Epithelial cell of proximal tubule (primary cell): ENCODE data around the gene SMNDC1. TPM values are rescaled to one million over a fixed set of nuclear protein-coding genes. Genes with fewer than 3 reads are reported as not detected.
"Not testable (repeated sequence)": the region's sequence is repeated elsewhere in the genome, so short reads cannot be mapped to it uniquely, and the experiment has no call there.

ENCODE experiments used
- DNase-seq: peaks from one replicate; pipeline ENCODE4 v3.0.0-alpha.2; 2011; ENCODE audit warnings: low read depth
- H3K4me3 ChIP-seq: 2 replicates; pipeline ENCODE4 v1.5.1; 2011; ENCODE audit warnings: low read depth, mild to moderate bottlenecking, low read length
- CTCF ChIP-seq: conservative IDR thresholded peaks from 2 replicates; pipeline ENCODE4 v1.5.1; 2012; ENCODE audit warnings: low read depth, mild to moderate bottlenecking, low read length
- total RNA-seq: library from RNA; depleted of rRNA; stranded (reverse); fragments of >200 nt; gene quantifications from 2 replicates; pipeline ENCODE4 v1.2.3, GENCODE V29; 2015

Gene SMNDC1
- total RNA-seq, 1 donor from 2014 or later, result 5.9 TPM

GRCh38 chr10:110340122-110340521 lies 35.4 kb upstream of the SMNDC1 start:
- no peak overlapping the region for H3K4me3 ChIP-seq
- no peak for TF ChIP-seq CTCF
- no peak for DNase-seq

- TF ChIP-seq CTCF, result no peak
- DNase-seq, result no peak
- no peak overlapping the region for H3K4me3 ChIP-seq
These were observed 33.2 kb upstream of the SMNDC1 start for GRCh38 chr10:110337906-110338305.

GRCh38 chr10:110337401-110337800 lies 32.7 kb upstream of the SMNDC1 start:
- H3K4me3 ChIP-seq, result no peak overlapping the region
- TF ChIP-seq CTCF, result no peak
- DNase-seq, result no peak

- H3K4me3 ChIP-seq, result no peak overlapping the region
- TF ChIP-seq CTCF, result no peak
- peak; percentile 91 for DNase-seq
These were observed 31.5 kb upstream of the SMNDC1 start for GRCh38 chr10:110336111-110336721.

- DNase-seq, result no peak
These were observed 30.8 kb upstream of the SMNDC1 start for GRCh38 chr10:110335314-110336064.

GRCh38 chr10:110334061-110334656 lies 29.4 kb upstream of the SMNDC1 start:
- no peak for TF ChIP-seq CTCF
- DNase-seq, result no peak
- H3K4me3 ChIP-seq, result no peak overlapping the region

More at GRCh38 chr10:110335314-110336064, 30.8 kb upstream of the SMNDC1 start:
- no peak overlapping the region for H3K4me3 ChIP-seq
- TF ChIP-seq CTCF, result no peak

- not testable (repeated sequence) for H3K4me3 ChIP-seq, DNase-seq
These were observed 26.6 kb upstream of the SMNDC1 start for GRCh38 chr10:110331226-110331795.
